Muscle of arm (tissue), 12 donors: Measurements from ENCODE around the gene PARD3. TPM values are rescaled to one million over a fixed set of nuclear protein-coding genes. Genes with fewer than 3 reads are reported as not detected.

Source experiments
- DNase-seq: peaks from one replicate; pipeline ENCODE4 v3.0.0-alpha.2; 2013
- polyA plus RNA-seq, 12 donors: library from polyadenylated mRNA; unstranded; fragments of 120-200 nt; gene quantifications; one replicate each; pipeline ENCODE4 v1.2.1, GENCODE V29; 2013; ENCODE audit not compliant: insufficient read length in 12 of 12

Gene PARD3
- polyA plus RNA-seq, 12 donors: 40.7 to 93.0 (median 44.5) TPM; not detected in 1

- no peak for DNase-seq
These were observed 504.9 kb downstream of the PARD3 start for GRCh38 chr10:34310234-34310633.

DNA sequence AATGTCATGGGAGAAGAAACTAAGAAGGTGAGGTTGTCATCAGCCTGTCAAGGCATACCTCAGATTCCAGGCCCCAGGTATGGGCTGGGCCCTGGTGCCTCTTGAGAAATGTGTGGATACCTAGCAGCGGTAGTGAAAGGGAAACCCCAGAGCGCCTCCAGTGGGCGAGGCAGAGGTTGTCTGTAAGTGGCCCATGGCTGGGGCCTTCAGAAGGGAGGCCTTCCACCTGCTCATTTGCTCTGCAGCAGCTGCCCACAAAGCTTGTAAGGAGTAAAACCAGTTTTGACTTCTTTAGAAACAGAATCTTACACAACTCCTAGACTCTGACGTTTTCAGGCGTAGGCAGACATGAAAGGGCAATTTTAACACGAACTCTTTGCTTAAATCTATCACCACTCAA is 509.9 kb downstream of the PARD3 start:
- DNase-seq: no peak

DNA sequence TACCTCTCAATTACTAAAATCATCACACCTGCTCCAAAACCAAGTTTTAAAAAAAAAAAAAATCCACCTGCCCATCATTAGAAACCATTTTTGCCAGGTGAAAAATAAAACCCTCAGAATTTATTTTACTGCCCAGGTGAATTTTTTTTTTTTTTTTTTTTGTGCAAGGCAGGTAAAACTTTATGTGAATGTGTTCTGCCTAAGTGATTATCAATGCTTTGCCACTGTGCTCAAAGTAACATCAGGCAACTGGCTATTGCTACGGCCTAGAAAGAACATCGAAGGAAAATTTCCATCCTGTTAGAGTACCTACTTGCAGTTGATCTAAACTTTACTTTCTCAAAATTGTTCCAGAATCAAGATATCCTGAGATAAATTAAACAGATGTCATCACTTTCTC is 512.1 kb downstream of the PARD3 start:
- DNase-seq: no peak

DNA sequence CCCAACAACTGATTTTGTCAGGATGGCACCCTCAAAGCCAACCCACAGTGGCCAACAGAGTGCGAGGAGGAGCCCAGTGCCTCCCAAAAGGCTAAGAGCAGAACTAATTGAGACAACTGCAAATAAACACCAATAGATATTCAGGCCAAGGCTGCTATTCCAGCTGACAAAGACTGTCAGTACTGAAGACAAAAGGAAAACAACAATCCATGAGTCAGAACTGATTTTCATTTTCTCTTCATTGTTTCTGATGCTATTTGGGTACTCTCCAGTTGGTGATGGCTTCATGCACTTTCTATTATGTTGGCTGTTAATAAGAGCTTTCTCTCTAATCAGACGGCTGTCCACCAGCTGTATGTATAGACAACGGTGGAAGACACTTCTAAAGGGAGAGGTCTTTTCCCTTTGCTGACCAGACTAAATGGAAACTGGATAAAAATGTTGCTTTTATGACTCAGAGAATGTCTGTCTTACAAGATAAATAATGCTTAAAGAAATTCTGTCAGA is 515.9 kb downstream of the PARD3 start:
- peak; percentile 35 for DNase-seq

- no peak for DNase-seq
These were observed 516.7 kb downstream of the PARD3 start for GRCh38 chr10:34298346-34298818.

DNA sequence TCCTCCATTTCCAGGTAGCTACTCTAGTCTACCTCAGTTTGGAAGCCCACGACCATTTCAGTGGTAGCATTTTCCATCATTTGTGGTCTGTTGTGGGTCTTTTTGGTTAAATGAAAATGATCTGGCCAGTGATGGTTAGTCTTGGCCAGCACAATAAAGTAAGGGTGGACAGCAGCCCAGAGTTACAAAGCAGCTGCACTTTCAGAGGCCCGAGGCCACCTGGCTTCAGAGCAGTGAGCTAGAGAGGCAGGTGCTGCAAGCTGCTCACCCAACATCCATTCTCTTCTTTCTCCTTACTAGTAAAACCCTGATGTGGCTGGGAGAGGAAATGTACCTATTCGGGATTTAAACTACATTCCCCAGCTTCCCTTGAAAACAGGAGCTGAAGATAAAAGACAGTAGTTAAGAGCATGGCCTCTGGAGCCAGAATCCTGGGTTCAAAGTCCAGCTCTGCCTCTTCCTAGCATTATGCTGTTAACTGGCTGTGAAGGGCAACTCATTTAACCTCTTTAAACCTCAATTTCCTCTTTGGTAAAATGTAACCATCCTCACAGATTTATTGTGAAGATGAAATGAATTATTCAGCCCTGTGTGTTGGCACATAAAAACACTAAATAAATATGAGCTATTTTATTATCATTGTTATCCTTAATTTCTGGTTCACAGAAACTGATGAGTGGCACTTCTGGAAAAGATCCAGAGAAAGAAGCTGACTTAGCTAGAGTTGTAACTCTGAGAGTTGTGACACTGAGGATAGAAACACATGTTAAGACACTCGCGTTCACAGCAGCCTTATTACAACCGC is 517.4 kb downstream of the PARD3 start:
- DNase-seq: peak; percentile 41

DNA sequence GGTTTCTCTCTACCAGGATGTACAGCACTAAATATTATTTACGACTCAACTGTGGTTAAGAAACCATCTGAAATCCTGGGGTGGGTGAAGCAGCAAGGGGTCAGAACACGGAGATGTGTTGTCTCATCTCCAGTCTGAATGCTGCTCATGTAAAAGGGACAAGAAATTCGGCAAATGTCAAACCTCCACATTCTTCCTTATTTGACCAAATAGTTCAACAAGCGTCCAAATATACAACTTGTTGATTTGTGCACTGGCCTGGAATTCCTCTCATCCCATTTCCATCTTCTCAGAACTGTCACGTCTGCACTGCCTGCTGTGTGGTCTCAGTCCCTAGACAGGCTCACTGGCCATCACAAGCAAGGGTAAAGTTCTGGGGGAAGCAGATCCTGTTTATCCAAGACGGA is 520.0 kb downstream of the PARD3 start:
- DNase-seq: no peak

GRCh38 chr10:34294137-34294536 is 521.0 kb downstream of the PARD3 start:
- DNase-seq: no peak

- no peak for DNase-seq
These were observed 522.4 kb downstream of the PARD3 start for GRCh38 chr10:34292675-34293074.

DNA sequence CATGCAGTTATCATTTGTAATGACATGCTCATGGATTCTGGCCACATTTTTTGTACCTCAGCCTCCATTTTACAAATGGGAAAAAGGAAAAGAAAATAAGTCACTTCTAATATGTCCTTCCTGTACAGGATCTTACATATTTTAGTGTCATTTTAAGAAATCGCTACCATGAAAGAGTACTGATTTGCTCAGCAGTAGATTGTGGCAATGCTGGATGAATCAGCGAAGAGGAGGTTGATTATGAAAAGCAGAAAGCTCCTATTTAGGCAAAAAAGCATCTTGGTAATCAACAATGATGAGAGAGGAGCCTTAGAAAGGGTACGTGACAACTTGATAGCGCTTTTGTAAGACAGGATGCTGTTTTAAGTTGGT is 522.9 kb downstream of the PARD3 start:
- no peak for DNase-seq

DNA sequence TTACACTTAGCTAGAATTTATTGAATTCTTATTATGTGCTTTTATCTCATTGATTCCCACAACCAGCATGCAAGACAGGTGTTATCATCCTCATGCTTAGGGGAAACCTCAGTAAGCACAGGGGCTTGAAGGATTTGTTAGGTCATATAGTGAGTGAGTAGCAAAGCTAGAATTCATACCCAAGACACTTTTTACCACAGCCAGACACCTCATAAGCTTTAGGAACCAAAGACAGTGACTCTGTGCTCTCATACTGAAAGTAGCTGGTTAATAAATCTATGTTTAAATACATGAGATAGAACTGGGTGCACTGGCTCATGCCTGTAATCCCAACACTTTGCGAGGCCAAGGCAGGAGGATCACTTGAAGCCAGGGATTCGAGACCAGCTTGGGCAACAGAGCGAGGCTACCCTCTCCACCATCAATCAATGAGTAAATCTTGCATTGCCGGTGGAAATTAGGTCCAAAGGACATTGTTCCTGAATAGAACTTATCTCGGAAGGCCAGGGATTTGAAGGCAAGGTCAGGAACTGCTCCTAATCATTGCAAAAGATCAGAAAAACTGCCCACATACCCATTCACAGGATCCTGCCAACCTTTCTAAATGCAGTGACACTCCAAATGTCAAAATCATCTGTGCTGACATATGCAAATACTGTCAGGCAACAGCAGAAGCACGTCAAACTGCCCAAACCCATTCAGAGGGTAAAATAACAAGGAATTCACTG is 523.5 kb downstream of the PARD3 start:
- DNase-seq: no peak

GRCh38 chr10:34290412-34291081 is 524.5 kb downstream of the PARD3 start:
- no peak for DNase-seq

DNA sequence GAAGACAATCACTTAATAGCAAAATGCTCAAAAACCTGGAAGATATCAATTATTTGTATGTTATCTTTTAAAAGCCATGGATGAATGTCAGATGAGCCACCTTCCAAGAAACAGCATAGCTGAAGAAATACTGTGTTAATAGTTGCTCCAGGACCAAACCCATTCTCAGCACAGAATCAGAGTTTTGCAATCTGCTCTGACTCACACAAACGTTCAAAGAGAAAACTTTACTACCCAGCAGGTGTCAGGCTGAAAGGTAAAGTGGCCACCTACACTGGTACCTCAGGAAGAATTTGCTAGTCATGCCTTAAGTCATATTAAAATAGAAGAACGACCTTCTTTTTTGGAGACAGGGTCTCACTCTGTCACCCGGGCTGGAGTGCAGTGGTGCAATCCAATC is 526.5 kb downstream of the PARD3 start:
- no peak for DNase-seq

- DNase-seq: no peak
These were observed 528.9 kb downstream of the PARD3 start for GRCh38 chr10:34286136-34286739.

GRCh38 chr10:34281661-34282582 is 533.2 kb downstream of the PARD3 start:
- no peak for DNase-seq

- DNase-seq: peak; percentile 41
These were observed 534.3 kb downstream of the PARD3 start for GRCh38 chr10:34280599-34281374.

GRCh38 chr10:34275626-34276130 is 539.4 kb downstream of the PARD3 start:
- no peak for DNase-seq

DNA sequence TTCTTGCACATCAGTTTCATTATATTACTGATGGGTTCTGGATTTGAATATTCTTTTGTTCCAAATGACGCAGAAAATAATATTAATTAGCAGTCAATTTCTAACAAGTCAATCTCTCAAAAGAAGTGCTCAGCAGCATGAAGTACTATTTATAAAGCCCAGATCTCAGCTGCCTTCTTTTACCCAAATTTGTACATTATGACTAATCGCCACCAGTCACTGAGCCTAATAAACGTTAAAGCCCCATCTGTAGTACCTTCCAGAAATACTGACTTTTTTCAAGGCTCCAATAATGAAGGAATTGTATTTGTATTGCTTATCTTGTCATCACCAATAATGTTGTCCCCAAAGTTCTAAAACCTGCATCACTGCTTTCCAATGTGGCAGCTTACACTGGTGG is 540.2 kb downstream of the PARD3 start:
- DNase-seq: no peak

DNA sequence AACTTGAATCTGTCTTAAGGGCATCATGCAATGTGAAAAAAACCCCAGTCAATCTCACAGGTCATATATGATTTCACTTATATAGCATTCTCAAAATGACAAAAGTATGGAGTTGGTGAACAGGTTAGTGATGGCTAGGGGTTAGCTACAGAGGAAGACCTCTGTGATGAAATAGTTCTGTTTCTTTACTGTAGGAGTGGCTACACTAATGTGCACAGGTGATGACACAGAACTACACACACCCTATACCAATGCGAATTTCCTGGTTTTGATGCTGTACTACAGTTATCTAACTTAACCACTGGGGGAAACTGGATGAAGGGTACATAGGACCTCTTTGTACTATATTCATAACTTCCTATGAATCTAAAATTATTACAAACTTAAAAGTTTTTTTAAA is 541.8 kb downstream of the PARD3 start:
- no peak for DNase-seq

DNA sequence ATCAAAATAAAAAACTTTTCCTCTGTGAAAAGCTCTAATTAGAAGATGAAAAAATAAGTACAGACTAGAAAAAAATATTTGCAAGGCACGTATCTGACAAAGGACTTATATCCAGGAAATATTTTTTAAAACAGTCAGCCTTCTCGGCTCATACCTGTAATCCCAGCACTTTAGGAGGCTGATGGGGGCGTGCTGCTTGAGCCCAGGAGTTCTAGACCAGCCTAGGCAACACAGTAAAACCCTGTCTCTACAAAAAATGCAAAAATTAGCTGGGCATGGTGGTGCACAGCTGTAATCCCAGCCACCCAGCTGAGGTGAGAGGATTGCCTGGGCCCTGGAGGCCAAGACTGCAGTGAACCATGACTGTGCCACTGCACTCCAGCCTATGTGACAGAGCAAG is 542.8 kb downstream of the PARD3 start:
- DNase-seq: no peak
